SU-DHL-6 (cell line): ENCODE data around the gene CHIC1.
"Not testable (repeated sequence)": the region's sequence is repeated elsewhere in the genome, so short reads cannot be mapped to it uniquely, and the experiment has no call there.

Source experiments
- H2AFZ ChIP-seq: fragments of 200-600 bp; sonication (generic); 2 replicates; pipeline ENCODE4 v1.6.1; 2014; ENCODE audit warnings: low read depth, mild to moderate bottlenecking, moderate library complexity, mixed read lengths, antibody characterized with exemption, low read length; ENCODE audit not compliant: severe bottlenecking
- H3F3A ChIP-seq: fragments of 200-600 bp; shearing (Covaris generic); 2 replicates; pipeline ENCODE4 v1.6.0; 2016; ENCODE audit warnings: antibody characterized with exemption, mild to moderate bottlenecking; ENCODE audit not compliant: insufficient read depth
- H3K27ac ChIP-seq: fragments of 200-600 bp; sonication (generic); 2 replicates; pipeline ENCODE4 v1.5.1; 2016; ENCODE audit warnings: low read depth, mild to moderate bottlenecking, low read length, moderate library complexity, mixed read lengths
- H3K27me3 ChIP-seq: fragments of 200-600 bp; sonication (generic), shearing (Covaris generic); 2 replicates; pipeline ENCODE4 v1.6.0; 2014; ENCODE audit warnings: mild to moderate bottlenecking, low read length
- H3K36me3 ChIP-seq: fragments of 200-600 bp; sonication (generic); 2 replicates; pipeline ENCODE4 v1.6.1; 2014; ENCODE audit warnings: mild to moderate bottlenecking, low read length, mixed read lengths
- H3K4me2 ChIP-seq: fragments of 300-600, 200-600 bp; shearing (Covaris generic), sonication (generic); 2 replicates; pipeline ENCODE4 v1.6.0; 2014; ENCODE audit warnings: low read length, low read depth, mild to moderate bottlenecking; ENCODE audit not compliant: poor library complexity, severe bottlenecking
- H3K4me3 ChIP-seq: fragments of 200-600 bp; sonication (generic); 2 replicates; pipeline ENCODE4 v1.5.1; 2014; ENCODE audit warnings: antibody characterized with exemption, low read length, mild to moderate bottlenecking, mixed read lengths; ENCODE audit not compliant: insufficient read depth, poor library complexity, severe bottlenecking
- H3K79me2 ChIP-seq: fragments of 200-600 bp; sonication (generic); 2 replicates; pipeline ENCODE4 v1.6.1; 2014; ENCODE audit warnings: mild to moderate bottlenecking, low read length, moderate library complexity; ENCODE audit not compliant: insufficient read depth
- H3K9ac ChIP-seq: fragments of 200-600 bp; sonication (generic); 2 replicates; pipeline ENCODE4 v1.7.0; 2014; ENCODE audit warnings: mild to moderate bottlenecking, low read length
- H3K9me2 ChIP-seq: fragments of 200-600 bp; sonication (generic); replicated peaks from 2 replicates; pipeline ENCODE4 v1.6.1; 2014; ENCODE audit warnings: low read length; ENCODE audit not compliant: insufficient read depth
- H3K9me3 ChIP-seq: fragments of 200-600 bp; sonication (generic); 2 replicates; pipeline ENCODE4 v1.6.1; 2014; ENCODE audit warnings: low read length, mixed read lengths; ENCODE audit not compliant: insufficient read depth
- H4K20me1 ChIP-seq: fragments of 200-600 bp; sonication (generic); 2 replicates; pipeline ENCODE4 v1.6.1; 2014; ENCODE audit warnings: low read depth, mild to moderate bottlenecking, antibody characterized with exemption, low read length, moderate library complexity, mixed read lengths
- CTCF ChIP-seq: fragments of 200-600 bp; sonication (generic); IDR thresholded peaks from one replicate; pipeline ENCODE4 v1.5.1; 2017; ENCODE audit warnings: antibody characterized with exemption, mild to moderate bottlenecking, low read length, moderate library complexity; ENCODE audit not compliant: insufficient read depth, poor library complexity, severe bottlenecking
- EZH2phosphoT487 ChIP-seq: fragments of 200-600 bp; sonication (generic), shearing (Covaris generic); conservative IDR thresholded peaks from 2 replicates; pipeline ENCODE4 v1.6.1; 2018; ENCODE audit warnings: mild to moderate bottlenecking, antibody characterized with exemption, low read length, moderate library complexity, mixed read lengths

The CHIC1 gene

GRCh38 chrX:73647212-73647611 lies 84.2 kb downstream of the CHIC1 start:
- no peaks in the 10 kb centered on the region for H4K20me1 ChIP-seq
- no peak overlapping the region for H3K4me3 ChIP-seq
- TF ChIP-seq CTCF: no peak
- H3F3A ChIP-seq: no peaks in the 10 kb centered on the region
- no peaks in the 10 kb centered on the region for H3K27me3 ChIP-seq
- no peaks in the 10 kb centered on the region for H3K79me2 ChIP-seq
- H3K36me3 ChIP-seq: no peaks in the 10 kb centered on the region
- H3K9me2 ChIP-seq: no peaks in the 10 kb centered on the region
- H3K4me2 ChIP-seq: no peak overlapping the region
- no peak overlapping the region for H3K9ac ChIP-seq
- H3K9me3 ChIP-seq: no peaks in the 10 kb centered on the region
- no peak overlapping the region for H2AFZ ChIP-seq
- H3K27ac ChIP-seq: no peak overlapping the region

GRCh38 chrX:73647632-73648322 lies 84.8 kb downstream of the CHIC1 start:
- Histone ChIP-seq H3K4me2 (no peak overlapping the region), H3K9ac (no peak overlapping the region), H3K36me3 (no peaks in the 10 kb centered on the region), H4K20me1 (no peaks in the 10 kb centered on the region), H3K79me2 (no peaks in the 10 kb centered on the region), H3K27me3 (no peaks in the 10 kb centered on the region), H3K4me3 (no peak overlapping the region), H3K27ac (no peak overlapping the region), H3K9me3 (no peaks in the 10 kb centered on the region), H3F3A (no peaks in the 10 kb centered on the region), H3K9me2 (no peaks in the 10 kb centered on the region), H2AFZ (no peak overlapping the region)
- no peak for TF ChIP-seq CTCF
- no peak for TF ChIP-seq EZH2phosphoT487

GRCh38 chrX:73661322-73661721 lies 98.3 kb downstream of the CHIC1 start:
- H4K20me1 ChIP-seq, H3K27ac ChIP-seq, H3K9me3 ChIP-seq, H3F3A ChIP-seq, H3K9me2 ChIP-seq, H3K9ac ChIP-seq, H2AFZ ChIP-seq, H3K27me3 ChIP-seq, H3K4me2 ChIP-seq, H3K36me3 ChIP-seq, H3K4me3 ChIP-seq, H3K79me2 ChIP-seq: not testable (repeated sequence)

- TF ChIP-seq CTCF (no peak), EZH2phosphoT487 (no peak)
- Histone ChIP-seq H3K79me2 (no peaks in the 10 kb centered on the region), H3F3A (no peaks in the 10 kb centered on the region), H3K9me2 (no peaks in the 10 kb centered on the region), H3K27me3 (no peaks in the 10 kb centered on the region), H3K36me3 (no peaks in the 10 kb centered on the region), H3K4me3 (no peak overlapping the region), H2AFZ (no peak overlapping the region), H3K9ac (no peak overlapping the region), H4K20me1 (no peaks in the 10 kb centered on the region), H3K27ac (no peak overlapping the region), H3K9me3 (no peaks in the 10 kb centered on the region), H3K4me2 (no peak overlapping the region)
These were observed 105.8 kb downstream of the CHIC1 start for GRCh38 chrX:73668779-73669178.
